Panc1 (cell line): ENCODE data around the gene POU2F1. TPM values are rescaled to one million over a fixed set of nuclear protein-coding genes. Genes with fewer than 3 reads are reported as not detected.

Source experiments
- ATAC-seq: fragments of 200-7000 bp; cut with Tn5 transposase; 2 replicates; pipeline ENCODE4 v1.9.1; 2020; ENCODE audit warnings: mild to moderate bottlenecking, moderate library complexity
- BruUV-seq: library from RNA; stranded (reverse); fragments of 400-500 nt; replicated peaks from 2 replicates; lab custom pipeline; 2021; lab: Mats Ljungman, UMichigan
- CTCF ChIA-PET: fragments of 300-600 bp; sonication (Branson Sonifier 250); formaldehyde crosslinking; loops from one replicate; lab custom pipeline; 2022; ENCODE audit warnings: antibody characterized with exemption; lab: Charles Lee
- POLR2A ChIA-PET: fragments of 300-600 bp; sonication (Branson Sonifier 250); formaldehyde crosslinking; loops from one replicate; lab custom pipeline; 2022; ENCODE audit warnings: antibody characterized with exemption; lab: Charles Lee
- DNase-seq: peaks from one replicate; pipeline ENCODE4 v3.0.0-alpha.2; 2010; ENCODE audit warnings: low read depth, low spot score
- H3K27ac ChIP-seq: 2 replicates; pipeline ENCODE4 v1.5.1; 2011; ENCODE audit warnings: mild to moderate bottlenecking, low read length, inconsistent platforms
- H3K27me3 ChIP-seq: fragments of 200-500 bp; sonication (Bioruptor generic); 2 replicates; pipeline ENCODE4 v1.6.0; 2014; ENCODE audit warnings: low read length, inconsistent platforms; ENCODE audit not compliant: control insufficient read depth, insufficient read depth
- H3K36me3 ChIP-seq: fragments of 200-500 bp; sonication (Bioruptor generic); 2 replicates; pipeline ENCODE4 v1.5.1; 2014; ENCODE audit warnings: inconsistent platforms, mild to moderate bottlenecking, low read length, moderate library complexity; ENCODE audit not compliant: control insufficient read depth, insufficient read depth
- H3K4me1 ChIP-seq: 2 replicates; pipeline ENCODE4 v1.5.1; 2011; ENCODE audit warnings: inconsistent platforms, mild to moderate bottlenecking, low read length, moderate library complexity; ENCODE audit not compliant: control insufficient read depth, insufficient read depth
- H3K4me3 ChIP-seq, 2 experiments: 2 replicates each; pipeline ENCODE4 v1.5.1; 2011 to 2012; ENCODE audit warnings: low read depth in 2 of 2, low read length in 2 of 2, mild to moderate bottlenecking in 2 of 2, inconsistent platforms in 1 of 2, moderate library complexity in 1 of 2
- H3K9me3 ChIP-seq: fragments of 200-500 bp; sonication (Bioruptor generic); 2 replicates; pipeline ENCODE4 v1.5.1; 2014; ENCODE audit warnings: low read depth, mild to moderate bottlenecking, inconsistent platforms, low read length, moderate library complexity; ENCODE audit not compliant: control insufficient read depth, insufficient read depth
- POLR2AphosphoS5 ChIP-seq: IDR thresholded peaks from 2 replicates; pipeline ENCODE4 v1.6.1; 2012; ENCODE audit warnings: mild to moderate bottlenecking, low read depth, low read length, moderate library complexity
- REST ChIP-seq, 2 experiments: IDR thresholded peaks; 2 replicates each; pipeline ENCODE4 v1.6.1; 2011 to 2012; ENCODE audit warnings: low read depth in 2 of 2, control low read depth in 1 of 2, low read length in 1 of 2, mild to moderate bottlenecking in 1 of 2, moderate library complexity in 1 of 2; ENCODE audit not compliant: insufficient read depth in 1 of 2
- SIN3A ChIP-seq: IDR thresholded peaks from 2 replicates; pipeline ENCODE4 v1.6.1; 2012; ENCODE audit warnings: low read depth, mild to moderate bottlenecking, low read length, moderate library complexity, borderline replicate concordance; ENCODE audit not compliant: insufficient read depth
- TCF7L2 ChIP-seq: IDR thresholded peaks from 2 replicates; pipeline ENCODE4 v1.6.1; 2011; ENCODE audit warnings: mild to moderate bottlenecking, low read depth, low read length, inconsistent platforms
- in situ Hi-C: cut with HindIII; loops from 2 replicates; pipeline ENCODE4 v1.10.0; 2016; ENCODE audit warnings: low sequenced_read_pairs, low pct_unique_long_range_greater_than_20kb
- intact Hi-C: fragments of 100-400 bp; cut with micrococcal nuclease; formaldehyde crosslinking; loops from one replicate; pipeline ENCODE4 v1.10.0; 2022; ENCODE audit not compliant: unreplicated experiment
- total RNA-seq: library from RNA; stranded (reverse); gene quantifications from one replicate; pipeline ENCODE4 v1.2.1, GENCODE V29; 2021; ENCODE audit not compliant: unreplicated experiment
- TF ChIP-seq, protein P1 (sequence below): fragments of 450-650 bp; IDR thresholded peaks from 2 replicates; pipeline ENCODE4 v1.5.1; 2017; ENCODE audit warnings: mild to moderate bottlenecking

POU2F1 gene
- total RNA-seq, 1 experiment from 2014 or later: 17.1 TPM

GRCh38 chr1:167364826-167365225, 144.1 kb downstream of the POU2F1 start:
- BruUV-seq: no TSS peak
- in situ Hi-C loops (no loop called here), intact Hi-C loops (no loop called here)
- no peak for ATAC-seq
- Histone ChIP-seq H3K27ac (no peak overlapping the region), H3K36me3 (no peaks in the 10 kb centered on the region), H3K9me3 (no peaks in the 10 kb centered on the region), H3K4me3 (no peak overlapping the region), H3K27me3 (no peaks in the 10 kb centered on the region), H3K4me1 (no peaks in the 10 kb centered on the region)
- ChIA-PET POLR2A (interaction anchor here (0.6 kb wide), 1 partner anchor 82 kb away, joined by 10 read pairs; no protein-coding TSS in a partner anchor), CTCF (no interaction called here)
- TF ChIP-seq, protein P1, sequence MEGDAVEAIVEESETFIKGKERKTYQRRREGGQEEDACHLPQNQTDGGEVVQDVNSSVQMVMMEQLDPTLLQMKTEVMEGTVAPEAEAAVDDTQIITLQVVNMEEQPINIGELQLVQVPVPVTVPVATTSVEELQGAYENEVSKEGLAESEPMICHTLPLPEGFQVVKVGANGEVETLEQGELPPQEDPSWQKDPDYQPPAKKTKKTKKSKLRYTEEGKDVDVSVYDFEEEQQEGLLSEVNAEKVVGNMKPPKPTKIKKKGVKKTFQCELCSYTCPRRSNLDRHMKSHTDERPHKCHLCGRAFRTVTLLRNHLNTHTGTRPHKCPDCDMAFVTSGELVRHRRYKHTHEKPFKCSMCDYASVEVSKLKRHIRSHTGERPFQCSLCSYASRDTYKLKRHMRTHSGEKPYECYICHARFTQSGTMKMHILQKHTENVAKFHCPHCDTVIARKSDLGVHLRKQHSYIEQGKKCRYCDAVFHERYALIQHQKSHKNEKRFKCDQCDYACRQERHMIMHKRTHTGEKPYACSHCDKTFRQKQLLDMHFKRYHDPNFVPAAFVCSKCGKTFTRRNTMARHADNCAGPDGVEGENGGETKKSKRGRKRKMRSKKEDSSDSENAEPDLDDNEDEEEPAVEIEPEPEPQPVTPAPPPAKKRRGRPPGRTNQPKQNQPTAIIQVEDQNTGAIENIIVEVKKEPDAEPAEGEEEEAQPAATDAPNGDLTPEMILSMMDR: no peak
- TF ChIP-seq TCF7L2 (no peak), SIN3A (no peak), POLR2AphosphoS5 (no peak), REST (IDR thresholded peaks at IDR 0.05; ENCODE audit: insufficient read depth in 1 of 2, low read depth in 2 of 2, low read length in 1 of 2) (no peak)
- no peak for DNase-seq

DNA sequence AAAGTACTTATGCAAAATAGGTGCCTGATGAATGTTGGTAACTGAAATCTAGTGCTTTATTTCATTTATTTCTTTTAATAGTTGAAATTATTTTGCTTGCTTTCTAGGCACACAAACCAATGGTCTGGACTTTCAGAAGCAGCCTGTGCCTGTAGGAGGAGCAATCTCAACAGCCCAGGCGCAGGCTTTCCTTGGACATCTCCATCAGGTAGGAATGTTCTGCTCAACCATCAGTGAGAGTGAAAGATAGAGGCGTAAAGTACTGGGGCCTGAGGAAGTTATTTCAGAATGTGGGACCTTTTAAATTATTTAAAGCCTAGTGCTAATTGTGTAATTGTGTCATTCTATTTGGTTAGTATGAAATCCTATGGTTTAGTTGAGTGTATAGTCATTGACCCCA, 144.7 kb downstream of the POU2F1 start:
- Histone ChIP-seq H3K36me3 (no peaks in the 10 kb centered on the region), H3K27me3 (no peaks in the 10 kb centered on the region), H3K27ac (no peak overlapping the region), H3K4me3 (no peak overlapping the region), H3K9me3 (no peaks in the 10 kb centered on the region), H3K4me1 (no peaks in the 10 kb centered on the region)
- ATAC-seq (no peak), DNase-seq (no peak)
- intact Hi-C loops: no loop called here
- ChIA-PET CTCF (no interaction called here), POLR2A (no interaction called here)
- in situ Hi-C loops: no loop called here
- BruUV-seq: no TSS peak
- TF ChIP-seq, protein P1: no peak
- TF ChIP-seq SIN3A (no peak), REST (IDR thresholded peaks at IDR 0.05; ENCODE audit: insufficient read depth in 1 of 2, low read depth in 2 of 2, low read length in 1 of 2) (no peak), TCF7L2 (no peak), POLR2AphosphoS5 (no peak)
